ENCODE results near the gene FCER1A.

The FCER1A gene

GRCh38 chr1:159352436-159352835 is 50.3 kb downstream of the FCER1A start:
- no peak for DNase-seq (ENCODE audit: low read depth)

All from GM04503 (cell line).